Fibroblast of lung (primary cell): ENCODE results near the gene GAS2L1. TPM values are rescaled to one million over a fixed set of nuclear protein-coding genes. Genes with fewer than 3 reads are reported as not detected.

Source experiments
- DNase-seq, 2 donors: peaks; one replicate each; pipeline versions ENCODE4 v3.0.0 to v3.0.0-alpha.2; 2010; ENCODE audit warnings: low read depth in 2 of 2
- H2AFZ ChIP-seq: 2 replicates; pipeline ENCODE4 v1.5.1; 2012; ENCODE audit warnings: low read length, control low read depth, inconsistent platforms
- H3K27ac ChIP-seq: 2 replicates; pipeline ENCODE4 v1.5.1; 2011; ENCODE audit warnings: low read length, control low read depth; ENCODE audit not compliant: insufficient read depth
- H3K27me3 ChIP-seq: 2 replicates; pipeline ENCODE4 v1.5.1; 2011; ENCODE audit warnings: mild to moderate bottlenecking, low read length; ENCODE audit not compliant: control insufficient read depth, insufficient read depth
- H3K36me3 ChIP-seq: 2 replicates; pipeline ENCODE4 v1.5.1; 2011; ENCODE audit warnings: low read length; ENCODE audit not compliant: control insufficient read depth, insufficient read depth
- H3K4me1 ChIP-seq: 2 replicates; pipeline ENCODE4 v1.5.1; 2011; ENCODE audit warnings: low read length; ENCODE audit not compliant: control insufficient read depth, insufficient read depth; ENCODE audit errors: extremely low read depth
- H3K4me2 ChIP-seq: 2 replicates; pipeline ENCODE4 v1.5.1; 2011; ENCODE audit warnings: low read length, control low read depth; ENCODE audit not compliant: insufficient read depth; ENCODE audit errors: extremely low read depth
- H3K4me3 ChIP-seq, 4 experiments: fragments of 200-600 bp in 1 of 4; sonication (generic) in 1 of 4; replicated peaks in 1 of 4; 2 replicates each; pipeline ENCODE4 v1.5.1; 2011 to 2016; ENCODE audit warnings: low read length in 4 of 4, low read depth in 3 of 4, mild to moderate bottlenecking in 3 of 4, control low read depth in 2 of 4, inconsistent platforms in 1 of 4, mixed read lengths in 1 of 4; ENCODE audit not compliant: insufficient read depth in 1 of 4; ENCODE audit errors: control extremely low read depth in 1 of 4
- H3K79me2 ChIP-seq: 2 replicates; pipeline ENCODE4 v1.5.1; 2012; ENCODE audit warnings: mild to moderate bottlenecking, low read length, inconsistent platforms; ENCODE audit not compliant: control insufficient read depth, insufficient read depth
- H3K9ac ChIP-seq: 2 replicates; pipeline ENCODE4 v1.5.1; 2011; ENCODE audit warnings: mild to moderate bottlenecking, low read length, control low read depth; ENCODE audit not compliant: insufficient read depth
- H3K9me3 ChIP-seq: 2 replicates; pipeline ENCODE4 v1.5.1; 2012; ENCODE audit warnings: low read depth, low read length; ENCODE audit not compliant: control insufficient read depth, insufficient read depth
- H4K20me1 ChIP-seq: 2 replicates; pipeline ENCODE4 v1.5.1; 2011; ENCODE audit warnings: low read length; ENCODE audit not compliant: control insufficient read depth, insufficient read depth; ENCODE audit errors: extremely low read depth
- CTCF ChIP-seq, 2 donors: IDR thresholded peaks in 1 of 2; conservative IDR thresholded peaks in 1 of 2; 1 replicate in 1 of 2; 2 replicates in 1 of 2; pipeline ENCODE4 v1.5.1; 2011 to 2012; ENCODE audit warnings: low read length in 2 of 2, control low read depth in 1 of 2, inconsistent platforms in 1 of 2, low read depth in 1 of 2, mild to moderate bottlenecking in 1 of 2
- EZH2 ChIP-seq: IDR thresholded peaks from 2 replicates; pipeline ENCODE4 v1.5.1; 2012; ENCODE audit warnings: low read length, control low read depth, mild to moderate bottlenecking; ENCODE audit errors: missing control alignments
- polyA plus RNA-seq, 2 donors: library from polyadenylated mRNA; depleted of rRNA in 1 of 2; stranded (reverse) in 1 of 2; unstranded in 1 of 2; fragments of >200 nt; gene quantifications; 2 replicates each; pipeline ENCODE4 v1.2.1, GENCODE V29; 2011 to 2012; ENCODE audit warnings: missing spikeins in 1 of 2
- total RNA-seq: library from RNA; depleted of rRNA; stranded (reverse); fragments of >200 nt; gene quantifications from 2 replicates; pipeline ENCODE4 v1.2.1, GENCODE V29; 2014

The GAS2L1 gene
- total and polyA plus RNA-seq, 2 donors (not counting 1 experiment from before 2014, with no cell fraction given): 5.4 to 8.9 TPM

- peaks cover 17% of the 10 kb centered on the region for H3K4me1 ChIP-seq
These were observed 565 bp downstream of the GAS2L1 start for GRCh38 chr22:29306835-29307595.

GRCh38 chr22:29307596-29308147 is 1.2 kb downstream of the GAS2L1 start:
- H3K36me3 ChIP-seq: peaks cover 8% of the 10 kb centered on the region
- H3K9ac ChIP-seq: peak overlapping the region; percentile 67
- H3K79me2 ChIP-seq: peaks cover 14% of the 10 kb centered on the region
- H4K20me1 ChIP-seq: no peaks in the 10 kb centered on the region
- peaks cover 17% of the 10 kb centered on the region for H3K4me1 ChIP-seq
- H3K27ac ChIP-seq: peak overlapping the region; percentile 40
- no peak overlapping the region for H2AFZ ChIP-seq
- DNase-seq: peak in 1 of 2 donors; percentile 15
- H3K4me2 ChIP-seq: peak overlapping the region; percentile 60
- no peaks in the 10 kb centered on the region for H3K27me3 ChIP-seq
- H3K4me3 ChIP-seq: peak overlapping the region; percentile 54 to 89 (median 78)
- no peaks in the 10 kb centered on the region for H3K9me3 ChIP-seq
- TF ChIP-seq EZH2 (no peak), CTCF (conservative IDR thresholded peaks at IDR 0.05 in 1 of 2, IDR thresholded peaks at IDR 0.05 in 1 of 2; ENCODE audit: low read depth in 1 of 2, low read length in 2 of 2) (no peak)

More at GRCh38 chr22:29306835-29307595, 565 bp downstream of the GAS2L1 start:
- H3K9me3 ChIP-seq: no peaks in the 10 kb centered on the region
- peak overlapping the region; percentile 72 for H3K9ac ChIP-seq
- no peaks in the 10 kb centered on the region for H4K20me1 ChIP-seq
- H3K27me3 ChIP-seq: no peaks in the 10 kb centered on the region
- peak; percentile 70 for DNase-seq
- H3K79me2 ChIP-seq: peaks cover 14% of the 10 kb centered on the region
- H3K27ac ChIP-seq: peak overlapping the region; percentile 40
- H2AFZ ChIP-seq: peak overlapping the region; percentile 97
- H3K36me3 ChIP-seq: peaks cover 4% of the 10 kb centered on the region
- peak overlapping the region; percentile 71 for H3K4me2 ChIP-seq
- TF ChIP-seq EZH2 (no peak), CTCF (conservative IDR thresholded peaks at IDR 0.05 in 1 of 2, IDR thresholded peaks at IDR 0.05 in 1 of 2; ENCODE audit: low read depth in 1 of 2, low read length in 2 of 2) (no peak)
- H3K4me3 ChIP-seq: peak overlapping the region; percentile 54 to 89 (median 79)

- Histone ChIP-seq H3K4me2 (peak overlapping the region; percentile 61), H3K36me3 (peaks cover 8% of the 10 kb centered on the region), H3K4me3 (peak overlapping the region in 1 of 4 experiments; percentile 89), H3K27ac (peak overlapping the region; percentile 60), H2AFZ (no peak overlapping the region), H3K9ac (no peak overlapping the region), H4K20me1 (no peaks in the 10 kb centered on the region), H3K27me3 (no peaks in the 10 kb centered on the region), H3K9me3 (no peaks in the 10 kb centered on the region), H3K4me1 (peaks cover 17% of the 10 kb centered on the region), H3K79me2 (peaks cover 14% of the 10 kb centered on the region)
- TF ChIP-seq EZH2 (no peak), CTCF (conservative IDR thresholded peaks at IDR 0.05 in 1 of 2, IDR thresholded peaks at IDR 0.05 in 1 of 2; ENCODE audit: low read depth in 1 of 2, low read length in 2 of 2) (no peak)
- DNase-seq: no peak
These were observed 1.8 kb downstream of the GAS2L1 start for GRCh38 chr22:29308148-29308790.
